GM12874 (cell line): Measurements from ENCODE around the gene CACNA1G.

Experiments used
- CTCF ChIP-seq: IDR thresholded peaks from 2 replicates; pipeline ENCODE4 v1.5.1; 2011; ENCODE audit warnings: low read depth, mild to moderate bottlenecking, control low read depth, low read length, moderate library complexity; ENCODE audit not compliant: insufficient read depth

Gene CACNA1G

DNA sequence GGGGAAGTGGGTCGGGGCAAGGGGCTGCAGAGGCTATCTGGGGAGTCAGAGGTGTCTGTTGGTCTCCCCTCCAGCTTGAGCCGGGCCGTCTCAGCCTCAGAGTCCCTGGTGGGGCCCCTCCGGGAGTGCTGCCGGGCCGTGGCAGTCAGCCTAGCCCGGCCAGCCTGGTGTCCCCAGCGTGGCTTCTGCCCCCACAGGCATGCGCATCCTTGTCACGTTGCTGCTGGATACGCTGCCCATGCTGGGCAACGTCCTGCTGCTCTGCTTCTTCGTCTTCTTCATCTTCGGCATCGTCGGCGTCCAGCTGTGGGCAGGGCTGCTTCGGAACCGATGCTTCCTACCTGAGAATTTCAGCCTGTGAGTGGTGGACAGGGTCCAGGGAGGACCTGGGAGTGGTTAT is 11.2 kb downstream of the CACNA1G start:
- TF ChIP-seq CTCF = no peak

DNA sequence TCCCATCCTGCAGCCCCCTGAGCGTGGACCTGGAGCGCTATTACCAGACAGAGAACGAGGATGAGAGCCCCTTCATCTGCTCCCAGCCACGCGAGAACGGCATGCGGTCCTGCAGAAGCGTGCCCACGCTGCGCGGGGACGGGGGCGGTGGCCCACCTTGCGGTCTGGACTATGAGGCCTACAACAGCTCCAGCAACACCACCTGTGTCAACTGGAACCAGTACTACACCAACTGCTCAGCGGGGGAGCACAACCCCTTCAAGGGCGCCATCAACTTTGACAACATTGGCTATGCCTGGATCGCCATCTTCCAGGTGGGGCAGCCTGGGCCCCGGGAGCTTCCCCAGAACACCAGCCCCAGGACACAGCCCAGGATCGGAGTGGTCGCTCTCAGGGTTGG is 12.0 kb downstream of the CACNA1G start:
- TF ChIP-seq CTCF = no peak

- TF ChIP-seq CTCF = no peak
Observed at GRCh38 chr17:50573866-50574611, 13.5 kb downstream of the CACNA1G start.

DNA sequence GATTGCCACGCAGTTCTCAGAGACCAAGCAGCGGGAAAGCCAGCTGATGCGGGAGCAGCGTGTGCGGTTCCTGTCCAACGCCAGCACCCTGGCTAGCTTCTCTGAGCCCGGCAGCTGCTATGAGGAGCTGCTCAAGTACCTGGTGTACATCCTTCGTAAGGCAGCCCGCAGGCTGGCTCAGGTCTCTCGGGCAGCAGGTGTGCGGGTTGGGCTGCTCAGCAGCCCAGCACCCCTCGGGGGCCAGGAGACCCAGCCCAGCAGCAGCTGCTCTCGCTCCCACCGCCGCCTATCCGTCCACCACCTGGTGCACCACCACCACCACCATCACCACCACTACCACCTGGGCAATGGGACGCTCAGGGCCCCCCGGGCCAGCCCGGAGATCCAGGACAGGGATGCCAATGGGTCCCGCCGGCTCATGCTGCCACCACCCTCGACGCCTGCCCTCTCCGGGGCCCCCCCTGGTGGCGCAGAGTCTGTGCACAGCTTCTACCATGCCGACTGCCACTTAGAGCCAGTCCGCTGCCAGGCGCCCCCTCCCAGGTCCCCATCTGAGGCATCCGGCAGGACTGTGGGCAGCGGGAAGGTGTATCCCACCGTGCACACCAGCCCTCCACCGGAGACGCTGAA is 15.2 kb downstream of the CACNA1G start:
- TF ChIP-seq CTCF = peak; percentile 13; the same call in 1 of the 2 replicates

GRCh38 chr17:50576864-50577263 is 16.3 kb downstream of the CACNA1G start:
- TF ChIP-seq CTCF = no peak

GRCh38 chr17:50577451-50577954 is 17.0 kb downstream of the CACNA1G start:
- TF ChIP-seq CTCF = no peak

- no peak for TF ChIP-seq CTCF
Observed at GRCh38 chr17:50578173-50578572, 17.7 kb downstream of the CACNA1G start.
